ENCODE results near the gene IKZF1.

DNA sequence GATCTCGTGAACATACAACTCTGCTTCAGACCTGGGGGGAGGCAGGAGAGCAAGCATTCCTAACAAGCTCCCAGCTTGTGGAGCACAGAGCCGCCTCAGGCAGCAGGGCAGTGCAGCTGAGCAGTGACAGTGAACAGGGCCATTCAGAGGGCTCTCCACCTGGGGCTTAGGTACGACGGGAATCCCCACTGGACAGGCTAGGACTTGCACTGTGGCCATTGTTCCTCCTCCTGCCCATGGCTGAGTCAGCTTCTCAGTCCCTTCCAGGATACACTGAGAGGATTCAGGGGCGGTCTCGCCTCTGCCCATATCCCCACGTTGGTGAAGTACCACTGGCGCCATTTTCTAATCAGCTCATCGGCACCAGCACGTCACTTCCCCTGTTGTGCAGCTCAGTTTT, 74.6 kb downstream of the IKZF1 start:
- TF ChIP-seq POLR2A (IDR thresholded peaks at IDR 0.05; ENCODE audit: borderline replicate concordance, extremely low read depth, insufficient read depth, insufficient read length) (no peak), RAD21 (IDR thresholded peaks at IDR 0.05; ENCODE audit: low read depth) (no peak), SIN3A (IDR thresholded peaks at IDR 0.05; ENCODE audit: low read depth) (no peak), ZNF274 (IDR thresholded peaks at IDR 0.05; ENCODE audit: low read depth, low read length) (no peak), EZH2 (IDR thresholded peaks at IDR 0.05) (no peak)
- TF ChIP-seq, protein P1, sequence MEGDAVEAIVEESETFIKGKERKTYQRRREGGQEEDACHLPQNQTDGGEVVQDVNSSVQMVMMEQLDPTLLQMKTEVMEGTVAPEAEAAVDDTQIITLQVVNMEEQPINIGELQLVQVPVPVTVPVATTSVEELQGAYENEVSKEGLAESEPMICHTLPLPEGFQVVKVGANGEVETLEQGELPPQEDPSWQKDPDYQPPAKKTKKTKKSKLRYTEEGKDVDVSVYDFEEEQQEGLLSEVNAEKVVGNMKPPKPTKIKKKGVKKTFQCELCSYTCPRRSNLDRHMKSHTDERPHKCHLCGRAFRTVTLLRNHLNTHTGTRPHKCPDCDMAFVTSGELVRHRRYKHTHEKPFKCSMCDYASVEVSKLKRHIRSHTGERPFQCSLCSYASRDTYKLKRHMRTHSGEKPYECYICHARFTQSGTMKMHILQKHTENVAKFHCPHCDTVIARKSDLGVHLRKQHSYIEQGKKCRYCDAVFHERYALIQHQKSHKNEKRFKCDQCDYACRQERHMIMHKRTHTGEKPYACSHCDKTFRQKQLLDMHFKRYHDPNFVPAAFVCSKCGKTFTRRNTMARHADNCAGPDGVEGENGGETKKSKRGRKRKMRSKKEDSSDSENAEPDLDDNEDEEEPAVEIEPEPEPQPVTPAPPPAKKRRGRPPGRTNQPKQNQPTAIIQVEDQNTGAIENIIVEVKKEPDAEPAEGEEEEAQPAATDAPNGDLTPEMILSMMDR (IDR thresholded peaks at IDR 0.05 in 2 of 3, conservative IDR thresholded peaks at IDR 0.05 in 1 of 3; ENCODE audit: borderline replicate concordance in 1 of 3, insufficient read depth in 1 of 3, low read depth in 2 of 3, low read length in 2 of 3): no peak
